Activated CD8-positive, alpha-beta memory T cell treated with anti-CD3 and anti-CD28 coated beads, Interleukin-2, amount 10 ng/mL, durations not matched to agents 7 days and 5 days (primary cell): Measurements from ENCODE around the gene ETV7. TPM values are rescaled to one million over a fixed set of nuclear protein-coding genes. Genes with fewer than 3 reads are reported as not detected.
"Not testable (repeated sequence)": the region's sequence is repeated elsewhere in the genome, so short reads cannot be mapped to it uniquely, and the experiment has no call there.

Experiments
- ATAC-seq: fragments of 150-1000 bp; cut with Tn5 transposase; one replicate; pipeline ENCODE4 v1.10.0; 2021; ENCODE audit warnings: moderate library complexity
- CTCF ChIA-PET: fragments of 350-600 bp; sonication (Branson Sonifier 250); formaldehyde crosslinking; loops from one replicate; lab custom pipeline; 2021; ENCODE audit warnings: antibody characterized with exemption; lab: Charles Lee
- DNase-seq: peaks from one replicate; pipeline ENCODE4 v3.0.0-alpha.2; 2020
- H3K27ac Mint-ChIP-seq: one replicate; pipeline ENCODE4 v1.8.0; 2021; ENCODE audit warnings: mild to moderate bottlenecking, mixed read lengths
- H3K27me3 Mint-ChIP-seq: one replicate; pipeline ENCODE4 v1.8.0; 2021; ENCODE audit warnings: mixed read lengths
- H3K36me3 Mint-ChIP-seq: one replicate; pipeline ENCODE4 v1.8.0; 2021; ENCODE audit warnings: mild to moderate bottlenecking, mixed read lengths
- H3K4me1 Mint-ChIP-seq: one replicate; pipeline ENCODE4 v1.8.0; 2021; ENCODE audit warnings: mixed read lengths
- H3K4me3 Mint-ChIP-seq: one replicate; pipeline ENCODE4 v1.8.0; 2021; ENCODE audit warnings: mild to moderate bottlenecking, moderate library complexity, mixed read lengths
- H3K9me3 Mint-ChIP-seq: one replicate; pipeline ENCODE4 v1.8.0; 2022; ENCODE audit warnings: low read depth, mixed read lengths
- total RNA-seq, 2 experiments: library from RNA; stranded (reverse); gene quantifications; one replicate each; pipeline ENCODE4 v1.2.3, GENCODE V29; 2021

ETV7 gene
- total RNA-seq, 2 experiments from 2014 or later = 5.9 to 19.7 TPM

- Mint-ChIP-seq H3K27me3 (peaks cover 12% of the 10 kb centered on the region), H3K4me1 (no peaks in the 10 kb centered on the region), H3K27ac (no peak overlapping the region), H3K4me3 (no peak overlapping the region), H3K36me3 (peaks cover 2% of the 10 kb centered on the region), H3K9me3 (peaks cover 2% of the 10 kb centered on the region)
- no peak for ATAC-seq
- no peak for DNase-seq
- CTCF ChIA-PET = interaction anchor here (1.0 kb wide), 1 partner anchor 10 kb away, joined by 3 read pairs; no protein-coding TSS in a partner anchor
Observed at GRCh38 chr6:36413489-36414480, 26.3 kb upstream of the ETV7 start.

GRCh38 chr6:36409718-36410117 is 22.2 kb upstream of the ETV7 start:
- peaks cover 16% of the 10 kb centered on the region for H3K27me3 Mint-ChIP-seq
- CTCF ChIA-PET, H3K36me3 Mint-ChIP-seq, H3K4me3 Mint-ChIP-seq, H3K4me1 Mint-ChIP-seq, DNase-seq, H3K9me3 Mint-ChIP-seq, ATAC-seq, H3K27ac Mint-ChIP-seq: not testable (repeated sequence)

GRCh38 chr6:36404164-36404563 is 16.7 kb upstream of the ETV7 start:
- CTCF ChIA-PET = interaction anchor here (1.1 kb wide), 1 partner anchor 19 kb away, joined by 5 read pairs; no protein-coding TSS in a partner anchor
- no peak overlapping the region for H3K27ac Mint-ChIP-seq
- ATAC-seq (no peak), DNase-seq (no peak)
- H3K4me3 Mint-ChIP-seq = no peak overlapping the region
- no peaks in the 10 kb centered on the region for H3K4me1 Mint-ChIP-seq
- H3K36me3 Mint-ChIP-seq = peaks cover 1% of the 10 kb centered on the region
- no peaks in the 10 kb centered on the region for H3K9me3 Mint-ChIP-seq
- H3K27me3 Mint-ChIP-seq = peaks cover 21% of the 10 kb centered on the region

- no peaks in the 10 kb centered on the region for H3K9me3 Mint-ChIP-seq
- ATAC-seq (no peak), DNase-seq (no peak)
- H3K27ac Mint-ChIP-seq = no peak overlapping the region
- CTCF ChIA-PET = interaction anchor here (0.6 kb wide), 1 partner anchor 80 kb away, joined by 4 read pairs; no protein-coding TSS in a partner anchor
- H3K4me3 Mint-ChIP-seq = no peak overlapping the region
- H3K4me1 Mint-ChIP-seq = no peaks in the 10 kb centered on the region
- H3K36me3 Mint-ChIP-seq = peaks cover 1% of the 10 kb centered on the region
- peaks cover 18% of the 10 kb centered on the region for H3K27me3 Mint-ChIP-seq
Observed at GRCh38 chr6:36402481-36402880, 15.0 kb upstream of the ETV7 start.

GRCh38 chr6:36399970-36400369 is 12.5 kb upstream of the ETV7 start:
- H3K4me1 Mint-ChIP-seq = no peaks in the 10 kb centered on the region
- no peaks in the 10 kb centered on the region for H3K9me3 Mint-ChIP-seq
- DNase-seq = no peak
- no peak overlapping the region for H3K27ac Mint-ChIP-seq
- H3K27me3 Mint-ChIP-seq = peaks cover 13% of the 10 kb centered on the region
- ATAC-seq = no peak
- CTCF ChIA-PET = no interaction called here
- H3K4me3 Mint-ChIP-seq = no peak overlapping the region
- H3K36me3 Mint-ChIP-seq = peaks cover 1% of the 10 kb centered on the region

GRCh38 chr6:36392621-36393020 is 5.2 kb upstream of the ETV7 start:
- no peak for DNase-seq
- Mint-ChIP-seq H3K36me3 (no peaks in the 10 kb centered on the region), H3K4me3 (no peak overlapping the region), H3K4me1 (peaks cover 5% of the 10 kb centered on the region), H3K9me3 (no peaks in the 10 kb centered on the region), H3K27me3 (peaks cover 30% of the 10 kb centered on the region), H3K27ac (no peak overlapping the region)
- no peak for ATAC-seq
- CTCF ChIA-PET = no interaction called here

- CTCF ChIA-PET = interaction anchor here (2.1 kb wide), 1 partner anchor 34 kb away, joined by 7 read pairs; no protein-coding TSS in a partner anchor
- Mint-ChIP-seq H3K27me3 (peaks cover 33% of the 10 kb centered on the region), H3K4me3 (no peak overlapping the region), H3K4me1 (peaks cover 26% of the 10 kb centered on the region), H3K36me3 (peaks cover 10% of the 10 kb centered on the region), H3K27ac (no peak overlapping the region), H3K9me3 (no peaks in the 10 kb centered on the region)
- no peak for DNase-seq
- no peak for ATAC-seq
Observed at GRCh38 chr6:36389353-36389752, 1.9 kb upstream of the ETV7 start.

GRCh38 chr6:36386495-36387439 is 702 bp downstream of the ETV7 start:
- Mint-ChIP-seq H3K36me3 (peaks cover 22% of the 10 kb centered on the region), H3K27ac (peak overlapping the region; percentile 88), H3K4me3 (peak overlapping the region; percentile 95), H3K4me1 (peaks cover 48% of the 10 kb centered on the region), H3K9me3 (no peaks in the 10 kb centered on the region), H3K27me3 (peaks cover 21% of the 10 kb centered on the region)
- ATAC-seq (peak; percentile 25), DNase-seq (no peak)
- CTCF ChIA-PET = interaction anchor here (0.5 to 2.9 kb wide), 6 partner anchors 27 to 472 kb away, joined by 3 to 12 read pairs (median 3); no protein-coding TSS in a partner anchor

- Mint-ChIP-seq H3K4me1 (peaks cover 63% of the 10 kb centered on the region), H3K9me3 (no peaks in the 10 kb centered on the region), H3K36me3 (peaks cover 24% of the 10 kb centered on the region), H3K4me3 (no peak overlapping the region), H3K27me3 (peaks cover 11% of the 10 kb centered on the region), H3K27ac (peak overlapping the region; percentile 54)
- ATAC-seq (no peak), DNase-seq (no peak)
- CTCF ChIA-PET = interaction anchor here (1.1 kb wide), 1 partner anchor 82 kb away, joined by 3 read pairs; no protein-coding TSS in a partner anchor
Observed at GRCh38 chr6:36384095-36384494, 3.4 kb downstream of the ETV7 start.

- Mint-ChIP-seq H3K36me3 (peaks cover 24% of the 10 kb centered on the region), H3K27ac (peak overlapping the region; percentile 54), H3K4me3 (no peak overlapping the region), H3K27me3 (peaks cover 11% of the 10 kb centered on the region), H3K9me3 (no peaks in the 10 kb centered on the region), H3K4me1 (peaks cover 68% of the 10 kb centered on the region)
- CTCF ChIA-PET = no interaction called here
- ATAC-seq (peak; percentile 37), DNase-seq (peak; percentile 51)
Observed at GRCh38 chr6:36383606-36384005, 3.9 kb downstream of the ETV7 start.

- CTCF ChIA-PET = interaction anchor here (0.6 to 1.2 kb wide), 2 partner anchors 22 to 614 kb away, joined by 3 to 4 read pairs; no protein-coding TSS in a partner anchor
- no peak overlapping the region for H3K4me3 Mint-ChIP-seq
- no peak for DNase-seq
- peaks cover 5% of the 10 kb centered on the region for H3K27me3 Mint-ChIP-seq
- peaks cover 24% of the 10 kb centered on the region for H3K36me3 Mint-ChIP-seq
- no peaks in the 10 kb centered on the region for H3K9me3 Mint-ChIP-seq
- no peak for ATAC-seq
- peaks cover 70% of the 10 kb centered on the region for H3K4me1 Mint-ChIP-seq
- H3K27ac Mint-ChIP-seq = peak overlapping the region; percentile 54
Observed at GRCh38 chr6:36382976-36383375, 4.5 kb downstream of the ETV7 start.

GRCh38 chr6:36381502-36382389 is 5.7 kb downstream of the ETV7 start:
- H3K4me3 Mint-ChIP-seq = no peak overlapping the region
- H3K36me3 Mint-ChIP-seq = peaks cover 24% of the 10 kb centered on the region
- no peaks in the 10 kb centered on the region for H3K27me3 Mint-ChIP-seq
- H3K27ac Mint-ChIP-seq = peak overlapping the region; percentile 33
- no peaks in the 10 kb centered on the region for H3K9me3 Mint-ChIP-seq
- ATAC-seq (no peak), DNase-seq (no peak)
- peaks cover 72% of the 10 kb centered on the region for H3K4me1 Mint-ChIP-seq
- CTCF ChIA-PET = interaction anchor here (1.2 to 2.3 kb wide), 3 partner anchors 21 to 286 kb away, joined by 3 to 8 read pairs (median 4); no protein-coding TSS in a partner anchor
